Activated CD4-positive, alpha-beta T cell treated with anti-CD3 and anti-CD28 coated beads, Interleukin-2, amount 50 U/mL, for 1 hour (primary cell): ENCODE measurements around the gene MRAP2.
"Not testable (repeated sequence)": the region's sequence is repeated elsewhere in the genome, so short reads cannot be mapped to it uniquely, and the experiment has no call there.

Source experiments
- DNase-seq: peaks from one replicate; pipeline ENCODE4 v3.0.0-alpha.2; 2020

The MRAP2 gene

GRCh38 chr6:84081222-84081621, 47.6 kb downstream of the MRAP2 start:
- no peak for DNase-seq

- DNase-seq = no peak
These were observed 49.2 kb downstream of the MRAP2 start for GRCh38 chr6:84082689-84083265.

- DNase-seq = not testable (repeated sequence)
These were observed 51.1 kb downstream of the MRAP2 start for GRCh38 chr6:84084705-84085104.

- DNase-seq = no peak
These were observed 52.5 kb downstream of the MRAP2 start for GRCh38 chr6:84086056-84086455.

GRCh38 chr6:84086545-84087429, 53.2 kb downstream of the MRAP2 start:
- DNase-seq = no peak

GRCh38 chr6:84089081-84089480, 55.5 kb downstream of the MRAP2 start:
- no peak for DNase-seq

GRCh38 chr6:84089552-84089951, 56.0 kb downstream of the MRAP2 start:
- DNase-seq = no peak

GRCh38 chr6:84093441-84094435, 60.2 kb downstream of the MRAP2 start:
- DNase-seq = no peak

- DNase-seq = no peak
These were observed 61.6 kb downstream of the MRAP2 start for GRCh38 chr6:84095156-84095555.

GRCh38 chr6:84103029-84103428, 69.5 kb downstream of the MRAP2 start:
- DNase-seq = no peak

- not testable (repeated sequence) for DNase-seq
These were observed 71.8 kb downstream of the MRAP2 start for GRCh38 chr6:84105215-84105924.

GRCh38 chr6:84107495-84107894, 73.9 kb downstream of the MRAP2 start:
- no peak for DNase-seq

GRCh38 chr6:84111351-84111750, 77.8 kb downstream of the MRAP2 start:
- DNase-seq = not testable (repeated sequence)

- not testable (repeated sequence) for DNase-seq
These were observed 81.5 kb downstream of the MRAP2 start for GRCh38 chr6:84114933-84115594.

GRCh38 chr6:84118191-84118590, 84.6 kb downstream of the MRAP2 start:
- no peak for DNase-seq

GRCh38 chr6:84119277-84119676, 85.7 kb downstream of the MRAP2 start:
- no peak for DNase-seq

- DNase-seq = no peak
These were observed 89.6 kb downstream of the MRAP2 start for GRCh38 chr6:84123186-84123585.

GRCh38 chr6:84129588-84129987, 96.0 kb downstream of the MRAP2 start:
- not testable (repeated sequence) for DNase-seq

- not testable (repeated sequence) for DNase-seq
These were observed 99.8 kb downstream of the MRAP2 start for GRCh38 chr6:84133385-84133784.

GRCh38 chr6:84135291-84135690, 101.7 kb downstream of the MRAP2 start:
- DNase-seq = no peak

GRCh38 chr6:84136364-84137050, 102.9 kb downstream of the MRAP2 start:
- DNase-seq = no peak
